B cell (primary cell): ENCODE measurements around the gene LEMD2. TPM values are rescaled to one million over a fixed set of nuclear protein-coding genes. Genes with fewer than 3 reads are reported as not detected.

Source experiments
- ATAC-seq: fragments of 200-7000 bp; cut with Tn5 transposase; one replicate; pipeline ENCODE4 v1.10.0; 2021; ENCODE audit warnings: low read depth, mild to moderate bottlenecking, moderate number of reproducible peaks, moderate library complexity
- CTCF ChIA-PET: fragments of 350-600 bp; sonication (Branson Sonifier 250); formaldehyde crosslinking; loops from one replicate; lab custom pipeline; 2021; ENCODE audit warnings: antibody characterized with exemption, inconsistent platforms; lab: Charles Lee
- POLR2A ChIA-PET: fragments of 350-600 bp; sonication (Branson Sonifier 250); formaldehyde crosslinking; loops from one replicate; lab custom pipeline; 2021; ENCODE audit warnings: antibody characterized with exemption; lab: Charles Lee
- DNase-seq: peaks from one replicate; pipeline ENCODE4 v3.0.0; 2013
- H2AFZ ChIP-seq: 2 replicates; pipeline ENCODE4 v1.6.1; 2012; ENCODE audit warnings: mild to moderate bottlenecking, low read depth, low read length; ENCODE audit not compliant: insufficient read depth, poor library complexity, severe bottlenecking
- H3K27ac ChIP-seq, 2 donors: 1 replicate in 1 of 2; 2 replicates in 1 of 2; pipeline ENCODE4 v1.5.1; 2012 to 2013; ENCODE audit warnings: low read length in 2 of 2, mild to moderate bottlenecking in 2 of 2, moderate library complexity in 1 of 2
- H3K27me3 ChIP-seq, 4 experiments: fragments of 200-600 bp in 1 of 4; sonication (generic) in 1 of 4; replicated peaks in 1 of 4; 1 replicate in 2 of 4; 2 replicates in 2 of 4; pipeline versions ENCODE4 v1.6.1 to v1.7.0; 2013 to 2016; ENCODE audit warnings: low read length in 3 of 4, mild to moderate bottlenecking in 2 of 4, mixed read lengths in 1 of 4, moderate library complexity in 1 of 4; ENCODE audit not compliant: insufficient read depth in 4 of 4, control insufficient read depth in 3 of 4; ENCODE audit errors: control extremely low read depth in 1 of 4
- H3K36me3 ChIP-seq, 2 experiments: replicated peaks in 1 of 2; 1 replicate in 1 of 2; 2 replicates in 1 of 2; pipeline versions ENCODE4 v1.6.1 to v1.7.1; 2013; ENCODE audit warnings: low read length in 1 of 2; ENCODE audit not compliant: insufficient read depth in 2 of 2, control insufficient read depth in 1 of 2; ENCODE audit errors: control extremely low read depth in 1 of 2, extremely low read depth in 1 of 2
- H3K4me1 ChIP-seq, 2 donors: fragments of 200-600 bp in 1 of 2; sonication (generic) in 1 of 2; 1 replicate in 1 of 2; 2 replicates in 1 of 2; pipeline versions ENCODE4 v1.5.1 to v1.6.1; 2013 to 2017; ENCODE audit warnings: low read length in 2 of 2; ENCODE audit not compliant: control insufficient read depth in 2 of 2, insufficient read depth in 2 of 2
- H3K4me2 ChIP-seq: replicated peaks from 2 replicates; pipeline ENCODE3; 2012; ENCODE audit warnings: mild to moderate bottlenecking, low read depth, low read length; ENCODE audit not compliant: poor library complexity, severe bottlenecking
- H3K4me3 ChIP-seq, 5 experiments: fragments of 200-600 bp in 1 of 5; sonication (generic) in 1 of 5; 1 replicate in 3 of 5; 2 replicates in 2 of 5; pipeline versions ENCODE4 v1.5.1 to v1.7.0; 2011 to 2016; ENCODE audit warnings: low read length in 4 of 5, mild to moderate bottlenecking in 4 of 5, low read depth in 2 of 5, control low read depth in 1 of 5, moderate library complexity in 1 of 5; ENCODE audit not compliant: insufficient read depth in 1 of 5; ENCODE audit errors: control extremely low read depth in 1 of 5, extremely low read depth in 1 of 5
- H3K79me2 ChIP-seq: fragments of 200-600 bp; sonication (generic); one replicate; pipeline ENCODE4 v1.6.0; 2016; ENCODE audit warnings: low read length; ENCODE audit not compliant: control insufficient read depth, insufficient read depth
- H3K9ac ChIP-seq: fragments of 200-600 bp; sonication (generic); 2 replicates; pipeline ENCODE4 v1.6.1; 2017; ENCODE audit warnings: mild to moderate bottlenecking, low read length, moderate library complexity
- H3K9me3 ChIP-seq, 3 donors: one replicate each; pipeline versions ENCODE4 v1.6.1 to v1.7.1; 2013; ENCODE audit warnings: low read length in 2 of 3; ENCODE audit not compliant: control insufficient read depth in 2 of 3, insufficient read depth in 1 of 3; ENCODE audit errors: control extremely low read depth in 1 of 3
- H4K20me1 ChIP-seq: 2 replicates; pipeline ENCODE4 v1.6.0; 2012; ENCODE audit warnings: mild to moderate bottlenecking, low read length; ENCODE audit not compliant: insufficient read depth, control insufficient read depth, poor library complexity, severe bottlenecking
- H3K27ac Mint-ChIP-seq: one replicate; pipeline ENCODE4 v1.8.0; 2021; ENCODE audit warnings: mixed read lengths
- H3K27me3 Mint-ChIP-seq: one replicate; pipeline ENCODE4 v1.8.0; 2021; ENCODE audit warnings: mixed read lengths
- H3K4me1 Mint-ChIP-seq: one replicate; pipeline ENCODE4 v1.8.0; 2021; ENCODE audit warnings: mixed read lengths
- H3K4me3 Mint-ChIP-seq: one replicate; pipeline ENCODE4 v1.8.0; 2021; ENCODE audit warnings: mixed read lengths
- H3K9me3 Mint-ChIP-seq: one replicate; pipeline ENCODE4 v1.8.0; 2022; ENCODE audit warnings: mixed read lengths; ENCODE audit not compliant: insufficient read depth
- EZH2 ChIP-seq: IDR thresholded peaks from 2 replicates; pipeline ENCODE4 v1.6.1; 2012; ENCODE audit warnings: borderline replicate concordance, low read depth, mild to moderate bottlenecking, moderate library complexity, low read length; ENCODE audit not compliant: insufficient read depth, poor library complexity, severe bottlenecking
- WGBS: methylation state at CpG from one replicate; pipeline ENCODE4 v1.1.5; 2013; ENCODE audit warnings: missing lambda C conversion rate; ENCODE audit not compliant: insufficient coverage; 5-methylcytosine and 5-hydroxymethylcytosine counted together
- intact Hi-C: fragments of 100-400 bp; cut with micrococcal nuclease; formaldehyde crosslinking; loops from one replicate; pipeline ENCODE4 v1.10.0; 2022
- polyA plus RNA-seq: library from polyadenylated mRNA; depleted of rRNA; stranded (reverse); fragments of >200 nt; gene quantifications from 2 replicates; pipeline ENCODE4 v1.2.3, GENCODE V29; 2012
- total RNA-seq, 2 donors: library from RNA; stranded (reverse); fragments of 120-200 nt in 1 of 2; gene quantifications; 1 replicate in 1 of 2; 2 replicates in 1 of 2; pipeline versions ENCODE4 v1.2.3 to v1.2.4, GENCODE V29; 2013 to 2022
- TF ChIP-seq, protein P1 (sequence below): fragments of 200-600 bp; IDR thresholded peaks from one replicate; pipeline ENCODE4 v1.8.0; 2022; ENCODE audit warnings: antibody characterized with exemption, mild to moderate bottlenecking

Gene LEMD2
- total and polyA plus RNA-seq, 2 donors (not counting 1 experiment from before 2014, with no cell fraction given): 58.7 to 113 TPM

DNA sequence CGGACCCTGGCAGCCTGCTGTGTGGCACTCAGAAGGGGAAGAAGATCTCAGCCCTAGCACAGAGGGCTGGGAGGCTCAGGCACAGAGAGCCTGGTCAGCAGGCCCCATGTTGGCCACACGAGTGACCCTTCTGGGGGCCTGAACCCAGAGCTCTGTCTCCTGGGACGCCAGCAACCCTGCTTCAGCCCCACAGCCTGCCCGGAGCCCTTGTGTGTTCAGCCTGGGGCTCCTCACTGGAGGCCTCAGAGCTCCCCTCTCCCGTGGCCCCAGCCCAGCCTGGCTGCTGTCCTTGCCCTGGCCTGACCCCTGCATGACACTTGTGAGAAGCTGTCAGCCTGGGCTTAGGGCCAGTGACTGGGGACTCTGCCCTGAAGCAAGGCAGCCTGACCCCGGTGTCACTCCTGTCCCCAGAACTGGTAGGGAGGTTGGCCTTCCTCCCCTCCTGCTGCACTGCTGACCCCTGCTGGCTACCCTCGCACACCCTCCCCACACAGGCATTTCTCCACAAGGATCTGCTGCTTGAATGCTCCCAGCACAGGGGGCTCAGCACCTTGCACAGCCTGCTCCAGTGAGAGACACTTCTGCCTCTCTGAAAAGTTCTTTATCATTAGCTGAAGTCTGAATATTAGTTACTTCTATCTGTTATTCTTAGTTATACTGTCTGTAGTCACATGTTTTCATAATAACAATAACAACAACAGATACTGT is 26.9 kb downstream of the LEMD2 start:
- Histone ChIP-seq H3K36me3 (no peaks in the 10 kb centered on the region), H2AFZ (no peak overlapping the region), H3K27ac (no peak overlapping the region), H3K4me3 (no peak overlapping the region), H3K4me2 (no peak overlapping the region), H3K9me3 (no peaks in the 10 kb centered on the region), H3K9ac (no peak overlapping the region), H3K4me1 (no peaks in the 10 kb centered on the region), H3K79me2 (no peaks in the 10 kb centered on the region), H3K27me3 (peaks cover 0 to 4% (median 0%) of the 10 kb centered on the region in 4 experiments), H4K20me1 (no peaks in the 10 kb centered on the region)
- Mint-ChIP-seq H3K4me3 (no peak overlapping the region), H3K27me3 (peaks cover 39% of the 10 kb centered on the region), H3K9me3 (no peaks in the 10 kb centered on the region), H3K27ac (no peak overlapping the region), H3K4me1 (peaks cover 3% of the 10 kb centered on the region)
- WGBS: 67% methylated on average over 6 of the region's 7 CpGs
- TF ChIP-seq, protein P1, sequence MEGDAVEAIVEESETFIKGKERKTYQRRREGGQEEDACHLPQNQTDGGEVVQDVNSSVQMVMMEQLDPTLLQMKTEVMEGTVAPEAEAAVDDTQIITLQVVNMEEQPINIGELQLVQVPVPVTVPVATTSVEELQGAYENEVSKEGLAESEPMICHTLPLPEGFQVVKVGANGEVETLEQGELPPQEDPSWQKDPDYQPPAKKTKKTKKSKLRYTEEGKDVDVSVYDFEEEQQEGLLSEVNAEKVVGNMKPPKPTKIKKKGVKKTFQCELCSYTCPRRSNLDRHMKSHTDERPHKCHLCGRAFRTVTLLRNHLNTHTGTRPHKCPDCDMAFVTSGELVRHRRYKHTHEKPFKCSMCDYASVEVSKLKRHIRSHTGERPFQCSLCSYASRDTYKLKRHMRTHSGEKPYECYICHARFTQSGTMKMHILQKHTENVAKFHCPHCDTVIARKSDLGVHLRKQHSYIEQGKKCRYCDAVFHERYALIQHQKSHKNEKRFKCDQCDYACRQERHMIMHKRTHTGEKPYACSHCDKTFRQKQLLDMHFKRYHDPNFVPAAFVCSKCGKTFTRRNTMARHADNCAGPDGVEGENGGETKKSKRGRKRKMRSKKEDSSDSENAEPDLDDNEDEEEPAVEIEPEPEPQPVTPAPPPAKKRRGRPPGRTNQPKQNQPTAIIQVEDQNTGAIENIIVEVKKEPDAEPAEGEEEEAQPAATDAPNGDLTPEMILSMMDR: no peak
- no peak for TF ChIP-seq EZH2
- intact Hi-C loops: loop anchor here (1.0 kb wide), 1 partner anchor 177 kb away; no protein-coding TSS in a partner anchor
- no peak for ATAC-seq
- ChIA-PET CTCF (interaction anchor here (1.0 to 4.2 kb wide), 6 partner anchors 9 to 176 kb away, joined by 3 to 23 read pairs (median 6); partner anchors contain the start of gene UQCC2), POLR2A (no interaction called here)
- DNase-seq: peak; percentile 52

DNA sequence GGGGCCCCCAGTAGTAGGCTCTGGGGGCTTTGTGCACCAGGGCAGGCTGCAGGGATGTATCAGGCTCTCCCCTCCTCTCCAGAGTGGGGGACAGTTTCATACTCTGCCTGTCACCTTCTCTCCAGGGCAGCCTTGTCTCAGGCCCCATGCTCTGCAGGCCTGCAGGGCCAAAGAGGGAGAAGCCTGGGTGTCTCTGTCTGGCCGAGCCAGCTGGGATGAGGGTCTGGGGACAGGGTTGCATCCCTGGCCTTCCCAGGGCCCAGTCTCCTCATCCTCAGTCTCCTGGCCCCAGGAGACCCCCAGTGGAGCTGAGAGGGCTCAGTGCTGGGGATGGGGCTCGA is 27.4 kb downstream of the LEMD2 start:
- DNase-seq: no peak
- Histone ChIP-seq H3K9ac (no peak overlapping the region), H3K27me3 (peaks cover 0 to 4% (median 0%) of the 10 kb centered on the region in 4 experiments), H3K4me1 (no peaks in the 10 kb centered on the region), H2AFZ (no peak overlapping the region), H3K4me2 (no peak overlapping the region), H3K9me3 (no peaks in the 10 kb centered on the region), H3K79me2 (no peaks in the 10 kb centered on the region), H3K4me3 (no peak overlapping the region), H3K27ac (no peak overlapping the region), H3K36me3 (no peaks in the 10 kb centered on the region), H4K20me1 (no peaks in the 10 kb centered on the region)
- Mint-ChIP-seq H3K4me3 (no peak overlapping the region), H3K27me3 (peaks cover 37% of the 10 kb centered on the region), H3K4me1 (peaks cover 3% of the 10 kb centered on the region), H3K27ac (no peak overlapping the region), H3K9me3 (no peaks in the 10 kb centered on the region)
- POLR2A ChIA-PET: no interaction called here
- ATAC-seq: no peak
- 88% methylated on average over 2 of the region's 2 CpGs for WGBS
- CTCF ChIA-PET: interaction anchor here (0.8 to 4.2 kb wide), 7 partner anchors 9 to 175 kb away, joined by 3 to 23 read pairs (median 5); partner anchors contain the start of gene UQCC2
- TF ChIP-seq, protein P1: no peak
- no peak for TF ChIP-seq EZH2
- intact Hi-C loops: no loop called here
